Ovary (tissue), 3 donors: ENCODE results near the gene HDAC6.

Source experiments
- EP300 ChIP-seq: sonication (generic); formaldehyde crosslinking; IDR thresholded peaks from one replicate; pipeline ENCODE4 v1.6.1; 2017; ENCODE audit warnings: antibody characterized with exemption
- POLR2A ChIP-seq: fragments of 450-650 bp; IDR thresholded peaks from one replicate; pipeline ENCODE4 v1.6.1; 2017; ENCODE audit warnings: antibody characterized with exemption, mild to moderate bottlenecking, moderate library complexity
- TF ChIP-seq, protein P1 (sequence below), 3 donors: fragments of 450-650 bp in 2 of 3; fragments of 200-600 bp in 1 of 3; IDR thresholded peaks; one replicate each; pipeline versions ENCODE4 v1.5.1 to v1.8.0; 2016 to 2022; ENCODE audit warnings: antibody characterized with exemption in 3 of 3, mild to moderate bottlenecking in 1 of 3
- donor health status: DM: no; HTN: no; CAD: no.

DNA sequence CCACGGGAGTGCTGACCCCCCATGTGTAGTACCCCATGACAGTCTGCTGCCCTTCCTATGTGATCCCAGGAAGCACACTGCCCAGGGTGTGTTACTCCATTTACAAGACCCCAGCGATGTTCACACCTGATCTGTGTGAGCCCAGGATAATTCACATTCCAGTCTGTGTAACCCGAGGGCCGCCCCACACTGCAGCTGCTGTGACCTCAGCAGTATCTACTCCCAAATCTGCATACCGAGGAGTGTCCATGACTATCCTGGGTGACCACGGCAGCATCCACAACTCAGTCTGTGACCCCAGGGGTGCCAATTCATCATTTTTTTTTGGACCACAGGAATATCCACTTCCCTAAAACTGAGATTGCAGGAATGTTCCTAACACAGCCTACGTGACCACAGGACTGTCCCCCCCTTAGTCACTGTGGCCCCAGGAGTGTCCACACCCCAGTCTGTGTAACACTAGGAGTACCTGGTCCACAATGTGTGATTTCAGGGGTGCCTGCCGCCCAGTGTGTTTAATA is 48.1 kb upstream of the HDAC6 start:
- no peak for TF ChIP-seq POLR2A
- TF ChIP-seq, protein P1, sequence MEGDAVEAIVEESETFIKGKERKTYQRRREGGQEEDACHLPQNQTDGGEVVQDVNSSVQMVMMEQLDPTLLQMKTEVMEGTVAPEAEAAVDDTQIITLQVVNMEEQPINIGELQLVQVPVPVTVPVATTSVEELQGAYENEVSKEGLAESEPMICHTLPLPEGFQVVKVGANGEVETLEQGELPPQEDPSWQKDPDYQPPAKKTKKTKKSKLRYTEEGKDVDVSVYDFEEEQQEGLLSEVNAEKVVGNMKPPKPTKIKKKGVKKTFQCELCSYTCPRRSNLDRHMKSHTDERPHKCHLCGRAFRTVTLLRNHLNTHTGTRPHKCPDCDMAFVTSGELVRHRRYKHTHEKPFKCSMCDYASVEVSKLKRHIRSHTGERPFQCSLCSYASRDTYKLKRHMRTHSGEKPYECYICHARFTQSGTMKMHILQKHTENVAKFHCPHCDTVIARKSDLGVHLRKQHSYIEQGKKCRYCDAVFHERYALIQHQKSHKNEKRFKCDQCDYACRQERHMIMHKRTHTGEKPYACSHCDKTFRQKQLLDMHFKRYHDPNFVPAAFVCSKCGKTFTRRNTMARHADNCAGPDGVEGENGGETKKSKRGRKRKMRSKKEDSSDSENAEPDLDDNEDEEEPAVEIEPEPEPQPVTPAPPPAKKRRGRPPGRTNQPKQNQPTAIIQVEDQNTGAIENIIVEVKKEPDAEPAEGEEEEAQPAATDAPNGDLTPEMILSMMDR (IDR thresholded peaks at IDR 0.05): no peak
- TF ChIP-seq EP300: no peak
